Peyer's patch (tissue), 4 donors: Measurements from ENCODE around the gene C11orf54.

ENCODE experiments used
- CTCF ChIP-seq, 6 experiments: fragments of 450-650 bp in 4 of 6; fragments of 200-600 bp in 2 of 6; sonication (generic) in 1 of 6; IDR thresholded peaks; one replicate each; pipeline ENCODE4 v1.5.1; 2017 to 2019; ENCODE audit warnings: antibody characterized with exemption in 6 of 6, mild to moderate bottlenecking in 3 of 6, moderate library complexity in 1 of 6
- POLR2A ChIP-seq, 2 donors: fragments of 450-650 bp; IDR thresholded peaks; one replicate each; pipeline ENCODE4 v1.5.1; 2017; ENCODE audit warnings: antibody characterized with exemption in 2 of 2, mild to moderate bottlenecking in 2 of 2, moderate library complexity in 2 of 2

GRCh38 chr11:93735627-93736026 lies 5.8 kb upstream of the C11orf54 start:
- no peak for TF ChIP-seq CTCF (IDR thresholded peaks at IDR 0.05)
- no peak for TF ChIP-seq POLR2A (IDR thresholded peaks at IDR 0.05)
